ENCODE data around the gene SLC22A7. TPM values are rescaled to one million over a fixed set of nuclear protein-coding genes. Genes with fewer than 3 reads are reported as not detected.
"Not testable (repeated sequence)": the region's sequence is repeated elsewhere in the genome, so short reads cannot be mapped to it uniquely, and the experiment has no call there.

SLC22A7 gene
- total RNA-seq, 2 donors from 2014 or later, result not detected

DNA sequence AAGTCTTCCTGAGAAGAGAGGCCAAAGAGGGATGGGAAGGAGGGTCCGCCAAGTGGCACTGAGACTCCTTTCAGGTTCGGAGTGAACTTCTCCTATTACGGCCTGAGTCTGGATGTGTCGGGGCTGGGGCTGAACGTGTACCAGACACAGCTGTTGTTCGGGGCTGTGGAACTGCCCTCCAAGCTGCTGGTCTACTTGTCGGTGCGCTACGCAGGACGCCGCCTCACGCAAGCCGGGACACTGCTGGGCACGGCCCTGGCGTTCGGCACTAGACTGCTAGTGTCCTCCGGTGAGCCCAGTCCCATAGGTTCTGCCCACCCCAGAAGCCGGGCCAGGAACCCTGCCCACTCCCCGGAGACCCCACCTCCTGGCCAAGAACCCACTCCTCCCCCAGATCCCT is 4.1 kb downstream of the SLC22A7 start:
- Histone ChIP-seq H3K27me3 (ENCODE audit: control insufficient read depth, insufficient read depth, low read length, poor library complexity, severe bottlenecking) (no peaks in the 10 kb centered on the region), H3K36me3 (ENCODE audit: control insufficient read depth, insufficient read depth, low read length) (no peaks in the 10 kb centered on the region), H3K4me3 (ENCODE audit: low read length) (no peak overlapping the region), H3K9ac (ENCODE audit: extremely low read depth, low read length, poor library complexity, severe bottlenecking) (no peak overlapping the region), H3K27ac (ENCODE audit: low read depth, low read length) (no peak overlapping the region), H3K9me3 (ENCODE audit: control insufficient read depth, low read length) (no peaks in the 10 kb centered on the region), H3K4me1 (ENCODE audit: control insufficient read depth, insufficient read depth, low read length) (peaks cover 3% of the 10 kb centered on the region)
- Mint-ChIP-seq H3K4me1 (peaks cover 2% of the 10 kb centered on the region), H3K4me3 (no peak overlapping the region), H3K9me3 (no peaks in the 10 kb centered on the region), H3K27me3 (ENCODE audit: insufficient read depth) (peaks cover 8% of the 10 kb centered on the region), H3K27ac (no peak overlapping the region), H3K36me3 (ENCODE audit: low read depth) (no peaks in the 10 kb centered on the region)
- TF ChIP-seq, protein P1, sequence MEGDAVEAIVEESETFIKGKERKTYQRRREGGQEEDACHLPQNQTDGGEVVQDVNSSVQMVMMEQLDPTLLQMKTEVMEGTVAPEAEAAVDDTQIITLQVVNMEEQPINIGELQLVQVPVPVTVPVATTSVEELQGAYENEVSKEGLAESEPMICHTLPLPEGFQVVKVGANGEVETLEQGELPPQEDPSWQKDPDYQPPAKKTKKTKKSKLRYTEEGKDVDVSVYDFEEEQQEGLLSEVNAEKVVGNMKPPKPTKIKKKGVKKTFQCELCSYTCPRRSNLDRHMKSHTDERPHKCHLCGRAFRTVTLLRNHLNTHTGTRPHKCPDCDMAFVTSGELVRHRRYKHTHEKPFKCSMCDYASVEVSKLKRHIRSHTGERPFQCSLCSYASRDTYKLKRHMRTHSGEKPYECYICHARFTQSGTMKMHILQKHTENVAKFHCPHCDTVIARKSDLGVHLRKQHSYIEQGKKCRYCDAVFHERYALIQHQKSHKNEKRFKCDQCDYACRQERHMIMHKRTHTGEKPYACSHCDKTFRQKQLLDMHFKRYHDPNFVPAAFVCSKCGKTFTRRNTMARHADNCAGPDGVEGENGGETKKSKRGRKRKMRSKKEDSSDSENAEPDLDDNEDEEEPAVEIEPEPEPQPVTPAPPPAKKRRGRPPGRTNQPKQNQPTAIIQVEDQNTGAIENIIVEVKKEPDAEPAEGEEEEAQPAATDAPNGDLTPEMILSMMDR (conservative IDR thresholded peaks at IDR 0.05), result no peak
- no peak for DNase-seq
- 84 to 93% methylated on average over 4 to 19 of the region's 19 CpGs for WGBS, 2 experiments (ENCODE audit: insufficient coverage in 1 of 2, insufficient read length in 1 of 2)

DNA sequence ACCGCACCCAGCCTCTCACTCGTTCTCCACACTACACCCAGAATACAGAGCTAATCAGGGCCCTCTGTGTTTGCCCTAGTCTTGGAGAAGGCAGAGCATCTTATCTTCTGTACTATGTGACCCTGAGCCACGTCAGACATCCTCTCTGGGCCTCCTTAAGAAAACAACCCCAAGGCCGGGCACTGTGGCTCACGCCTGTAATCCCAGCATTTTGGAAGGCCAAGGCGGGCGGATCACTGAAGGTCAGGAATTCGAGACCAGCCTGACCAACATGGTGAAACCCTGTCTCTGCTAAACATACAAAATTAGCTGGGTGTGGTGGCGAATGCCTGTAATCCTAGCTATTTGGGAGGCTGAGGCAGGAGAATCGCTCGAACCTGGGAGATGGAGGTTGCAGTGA is 4.9 kb downstream of the SLC22A7 start:
- not testable (repeated sequence) for H3K27ac ChIP-seq (ENCODE audit: low read depth, low read length); H3K4me3 Mint-ChIP-seq; H3K36me3 Mint-ChIP-seq (ENCODE audit: low read depth); H3K4me1 Mint-ChIP-seq; H3K9me3 Mint-ChIP-seq; H3K9me3 ChIP-seq (ENCODE audit: control insufficient read depth, low read length); DNase-seq; H3K4me3 ChIP-seq (ENCODE audit: low read length); H3K9ac ChIP-seq (ENCODE audit: extremely low read depth, low read length, poor library complexity, severe bottlenecking); H3K27me3 Mint-ChIP-seq (ENCODE audit: insufficient read depth); H3K4me1 ChIP-seq (ENCODE audit: control insufficient read depth, insufficient read depth, low read length); H3K27ac Mint-ChIP-seq; H3K27me3 ChIP-seq (ENCODE audit: control insufficient read depth, insufficient read depth, low read length, poor library complexity, severe bottlenecking); H3K36me3 ChIP-seq (ENCODE audit: control insufficient read depth, insufficient read depth, low read length)
- 92 to 100% methylated on average over 4 to 11 of the region's 11 CpGs for WGBS, 2 experiments (ENCODE audit: insufficient coverage in 1 of 2, insufficient read length in 1 of 2)

DNA sequence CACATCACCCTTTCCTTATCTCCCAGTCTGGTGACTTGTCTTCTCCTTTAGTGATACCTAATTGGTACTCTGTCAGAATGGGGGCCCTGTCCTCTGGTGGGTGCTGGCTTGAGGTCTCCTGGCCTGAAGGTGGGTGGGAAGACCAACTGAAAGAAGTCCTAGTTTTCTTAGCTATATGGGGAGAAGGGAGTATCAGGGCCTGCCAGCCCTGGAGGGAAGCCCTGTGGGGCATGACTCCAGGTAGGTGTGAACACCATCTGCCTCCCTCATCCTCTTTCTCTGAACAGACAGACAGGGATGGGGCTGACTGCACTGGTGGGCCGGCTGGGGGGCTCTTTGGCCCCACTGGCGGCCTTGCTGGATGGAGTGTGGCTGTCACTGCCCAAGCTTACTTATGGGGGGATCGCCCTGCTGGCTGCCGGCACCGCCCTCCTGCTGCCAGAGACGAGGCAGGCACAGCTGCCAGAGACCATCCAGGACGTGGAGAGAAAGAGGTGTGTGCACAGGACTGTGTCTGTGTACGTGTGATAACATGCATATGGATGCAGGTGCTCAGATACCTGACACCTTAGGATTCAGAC is 5.8 kb downstream of the SLC22A7 start:
- TF ChIP-seq, protein P1 (conservative IDR thresholded peaks at IDR 0.05), result no peak
- 85 to 92% methylated on average over 4 to 8 of the region's 8 CpGs for WGBS, 2 experiments (ENCODE audit: insufficient coverage in 1 of 2, insufficient read length in 1 of 2)
- Histone ChIP-seq H3K4me1 (ENCODE audit: control insufficient read depth, insufficient read depth, low read length) (no peaks in the 10 kb centered on the region), H3K36me3 (ENCODE audit: control insufficient read depth, insufficient read depth, low read length) (no peaks in the 10 kb centered on the region), H3K27me3 (ENCODE audit: control insufficient read depth, insufficient read depth, low read length, poor library complexity, severe bottlenecking) (peaks cover 12% of the 10 kb centered on the region), H3K4me3 (ENCODE audit: low read length) (no peak overlapping the region), H3K27ac (ENCODE audit: low read depth, low read length) (no peak overlapping the region), H3K9ac (ENCODE audit: extremely low read depth, low read length, poor library complexity, severe bottlenecking) (no peak overlapping the region), H3K9me3 (ENCODE audit: control insufficient read depth, low read length) (no peaks in the 10 kb centered on the region)
- no peak for DNase-seq
- Mint-ChIP-seq H3K27me3 (ENCODE audit: insufficient read depth) (peaks cover 13% of the 10 kb centered on the region), H3K36me3 (ENCODE audit: low read depth) (no peaks in the 10 kb centered on the region), H3K4me3 (no peak overlapping the region), H3K27ac (no peak overlapping the region), H3K9me3 (no peaks in the 10 kb centered on the region), H3K4me1 (peaks cover 3% of the 10 kb centered on the region)

DNA sequence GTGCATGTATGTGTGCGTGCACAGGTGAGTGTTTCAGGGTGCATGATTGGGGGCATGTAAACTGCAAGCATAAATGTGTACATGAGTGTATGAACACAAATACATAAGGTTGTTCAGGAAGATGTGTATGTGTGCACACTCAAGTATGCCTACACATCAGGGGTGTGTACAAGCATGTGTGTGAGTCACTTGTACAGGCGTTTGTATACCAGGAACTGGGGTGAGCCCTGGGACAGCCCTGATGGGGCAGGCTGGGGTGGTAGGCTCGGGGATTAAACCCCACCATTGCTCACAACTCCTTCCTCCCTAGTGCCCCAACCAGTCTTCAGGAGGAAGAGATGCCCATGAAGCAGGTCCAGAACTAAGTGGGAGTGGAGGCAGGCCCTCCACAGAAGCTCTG is 6.3 kb downstream of the SLC22A7 start:
- H3K27ac ChIP-seq (ENCODE audit: low read depth, low read length), result no peak overlapping the region
- peaks cover 14% of the 10 kb centered on the region for H3K27me3 Mint-ChIP-seq (ENCODE audit: insufficient read depth)

More for the DNA sequence above, 6.3 kb downstream of the SLC22A7 start:
- TF ChIP-seq, protein P1 (conservative IDR thresholded peaks at IDR 0.05), result no peak
- Mint-ChIP-seq H3K4me3 (no peak overlapping the region), H3K4me1 (peaks cover 4% of the 10 kb centered on the region), H3K27ac (no peak overlapping the region), H3K9me3 (no peaks in the 10 kb centered on the region), H3K36me3 (ENCODE audit: low read depth) (no peaks in the 10 kb centered on the region)
- H3K9ac ChIP-seq (ENCODE audit: extremely low read depth, low read length, poor library complexity, severe bottlenecking), result no peak overlapping the region
- peaks cover 13% of the 10 kb centered on the region for H3K27me3 ChIP-seq (ENCODE audit: control insufficient read depth, insufficient read depth, low read length, poor library complexity, severe bottlenecking)
- no peaks in the 10 kb centered on the region for H3K4me1 ChIP-seq (ENCODE audit: control insufficient read depth, insufficient read depth, low read length)
- 85 to 90% methylated on average over 3 of the region's 3 CpGs for WGBS, 2 experiments (ENCODE audit: insufficient coverage in 1 of 2, insufficient read length in 1 of 2)
- no peaks in the 10 kb centered on the region for H3K36me3 ChIP-seq (ENCODE audit: control insufficient read depth, insufficient read depth, low read length)
- DNase-seq, result no peak
- H3K4me3 ChIP-seq (ENCODE audit: low read length), result no peak overlapping the region
- no peaks in the 10 kb centered on the region for H3K9me3 ChIP-seq (ENCODE audit: control insufficient read depth, low read length)

All from endodermal cell (in vitro differentiated cells).